HepG2 (cell line): ENCODE measurements around the gene PTGER3. TPM values are rescaled to one million over a fixed set of nuclear protein-coding genes. Genes with fewer than 3 reads are reported as not detected.

Source experiments
- ATAC-seq: fragments of 200-7000 bp; cut with Tn5 transposase; 3 replicates; pipeline ENCODE4 v1.9.1; 2020; ENCODE audit warnings: mild to moderate bottlenecking, moderate library complexity
- BruUV-seq: library from RNA; stranded (reverse); fragments of 400-500 nt; replicated peaks from 2 replicates; lab custom pipeline; 2021; lab: Mats Ljungman, UMichigan
- CTCF ChIA-PET: fragments of 300-600 bp; formaldehyde crosslinking; extraction: SDS; loops from one replicate; lab custom pipeline; 2021; ENCODE audit warnings: low total read pairs, inconsistent platforms, low intra/inter-chr PET ratio; lab: Yijun Ruan, JAX
- POLR2A ChIA-PET: fragments of 350-600 bp; sonication (Branson Sonifier 250); formaldehyde crosslinking; loops from one replicate; lab custom pipeline; 2020; ENCODE audit warnings: antibody characterized with exemption, inconsistent platforms; lab: Yijun Ruan, JAX
- DNase-seq: peaks from one replicate; pipeline ENCODE4 v3.0.0-alpha.2; 2015; ENCODE audit warnings: low spot score
- FAIRE-seq: peaks from 3 replicates; lab custom pipeline; 2011; peaks lifted over from hg19 to GRCh38; lab: Jason Lieb, UNC
- H2AFZ ChIP-seq: one replicate; pipeline ENCODE4 v1.6.1; 2011; ENCODE audit warnings: low read length, inconsistent platforms
- H3K27ac ChIP-seq: fragments of 300-600 bp; 3 replicates; pipeline ENCODE4 v1.8.0; 2011; ENCODE audit warnings: mixed run types, mild to moderate bottlenecking, mixed read lengths, low read length, inconsistent platforms; ENCODE audit not compliant: insufficient read depth; ENCODE audit errors: extremely low read length
- H3K27me3 ChIP-seq, 2 experiments: fragments of 200-600 bp in 1 of 2; 2 replicates in 1 of 2; 3 replicates in 1 of 2; pipeline versions ENCODE4 v1.6.0 to v1.8.0; 2011; ENCODE audit warnings: low read length in 2 of 2, mild to moderate bottlenecking in 2 of 2, moderate library complexity in 2 of 2, inconsistent platforms in 1 of 2; ENCODE audit not compliant: insufficient read depth in 2 of 2, control insufficient read depth in 1 of 2
- H3K36me3 ChIP-seq, 2 experiments: fragments of 200-600 bp in 1 of 2; replicated peaks in 1 of 2; 2 replicates in 1 of 2; 3 replicates in 1 of 2; pipeline versions ENCODE4 v1.5.1 to v1.8.0; 2011; ENCODE audit warnings: low read length in 2 of 2, inconsistent platforms in 1 of 2; ENCODE audit not compliant: insufficient read depth in 2 of 2, control insufficient read depth in 1 of 2
- H3K4me1 ChIP-seq: 2 replicates; pipeline ENCODE4 v1.5.1; 2012; ENCODE audit warnings: low read length, inconsistent platforms; ENCODE audit not compliant: insufficient read depth
- H3K4me2 ChIP-seq: 2 replicates; pipeline ENCODE4 v1.6.0; 2011; ENCODE audit warnings: low read depth, low read length, inconsistent platforms
- H3K4me3 ChIP-seq, 3 experiments: fragments of 200-600 bp in 1 of 3; sonication (generic), shearing (Covaris generic) in 1 of 3; replicated peaks in 1 of 3; 2 replicates each; pipeline ENCODE4 v1.5.1; 2011 to 2016; ENCODE audit warnings: low read length in 3 of 3, inconsistent platforms in 2 of 3, low read depth in 2 of 3, mild to moderate bottlenecking in 2 of 3, control low read depth in 1 of 3, mixed read lengths in 1 of 3; ENCODE audit not compliant: insufficient read depth in 1 of 3
- H3K79me2 ChIP-seq: one replicate; pipeline ENCODE4 v1.6.1; 2011; ENCODE audit warnings: low read length, inconsistent platforms; ENCODE audit not compliant: insufficient read depth
- H3K9ac ChIP-seq: 2 replicates; pipeline ENCODE4 v1.6.0; 2011; ENCODE audit warnings: mild to moderate bottlenecking, low read depth, low read length, inconsistent platforms; ENCODE audit not compliant: insufficient read depth
- H3K9me3 ChIP-seq: 2 replicates; pipeline ENCODE4 v1.5.1; 2012; ENCODE audit warnings: mild to moderate bottlenecking, low read length
- H4K20me1 ChIP-seq: 2 replicates; pipeline ENCODE4 v1.6.0; 2011; ENCODE audit warnings: inconsistent platforms, mild to moderate bottlenecking, low read length, moderate library complexity; ENCODE audit not compliant: insufficient read depth
- ADNP ChIP-seq: sonication (generic); formaldehyde crosslinking; IDR thresholded peaks from 2 replicates; pipeline ENCODE4 v1.4.0; 2020; ENCODE audit warnings: missing genetic modification reagents
- CEBPB ChIP-seq: IDR thresholded peaks from 2 replicates; pipeline ENCODE4 v1.6.1; 2011; ENCODE audit warnings: low read depth, low read length, improper control_type of control experiment, borderline replicate concordance
- KDM5B ChIP-seq: sonication (generic); formaldehyde crosslinking; IDR thresholded peaks from 2 replicates; pipeline ENCODE4 v1.4.0; 2020; ENCODE audit warnings: missing genetic modification reagents, mild to moderate bottlenecking, borderline replicate concordance
- KLF11 ChIP-seq: IDR thresholded peaks from 2 replicates; pipeline ENCODE4 v1.6.1; 2016; ENCODE audit warnings: missing compliant biosample characterization
- NR2F6 ChIP-seq, 2 experiments: IDR thresholded peaks; 2 replicates each; pipeline ENCODE4 v1.6.1; 2016; ENCODE audit warnings: antibody characterized with exemption in 1 of 2, mild to moderate bottlenecking in 1 of 2
- RBM39 ChIP-seq: fragments of 200-400 bp; formaldehyde crosslinking; IDR thresholded peaks from one replicate; pipeline ENCODE4 v1.6.1; 2018; ENCODE audit warnings: antibody characterized with exemption, mild to moderate bottlenecking, low read depth, low read length; ENCODE audit not compliant: poor library complexity, severe bottlenecking
- SIX1 ChIP-seq: sonication (generic); formaldehyde crosslinking; IDR thresholded peaks from 2 replicates; pipeline ENCODE4 v1.4.0; 2020; ENCODE audit warnings: missing genetic modification reagents, borderline replicate concordance
- SKI ChIP-seq: fragments of 450-650 bp; IDR thresholded peaks from one replicate; pipeline ENCODE4 v1.6.1; 2018; ENCODE audit warnings: mild to moderate bottlenecking; ENCODE audit not compliant: partially characterized antibody
- TERF1 ChIP-seq: sonication (generic); formaldehyde crosslinking; IDR thresholded peaks from 2 replicates; pipeline ENCODE4 v1.8.0; 2022; ENCODE audit warnings: mild to moderate bottlenecking, missing genetic modification reagents, moderate library complexity
- ZNF280B ChIP-seq: sonication (generic); formaldehyde crosslinking; IDR thresholded peaks from 2 replicates; pipeline ENCODE4 v1.5.0; 2020; ENCODE audit warnings: missing genetic modification reagents, mild to moderate bottlenecking, borderline replicate concordance
- ZNF362 ChIP-seq: sonication (generic); formaldehyde crosslinking; IDR thresholded peaks from 2 replicates; pipeline ENCODE4 v1.4.0; 2020; ENCODE audit warnings: missing genetic modification reagents, mild to moderate bottlenecking, borderline replicate concordance
- ZSCAN30 ChIP-seq: sonication (generic); formaldehyde crosslinking; IDR thresholded peaks from 2 replicates; pipeline ENCODE4 v1.5.0; 2020; ENCODE audit warnings: mild to moderate bottlenecking, missing genetic modification reagents
- WGBS: methylation state at CpG from one replicate; pipeline ENCODE4 v1.1.6; 2017; ENCODE audit warnings: low lambda C conversion rate; 5-methylcytosine and 5-hydroxymethylcytosine counted together
- in situ Hi-C: cut with HindIII; loops from 2 replicates; pipeline ENCODE4 v1.10.0; 2017; ENCODE audit warnings: low pct_unique_long_range_greater_than_20kb; ENCODE audit not compliant: extremely low pct_ligation_motif_present
- intact Hi-C: fragments of 100-400 bp; cut with micrococcal nuclease; formaldehyde crosslinking; loops from one replicate; pipeline ENCODE4 v1.10.0; 2022; ENCODE audit not compliant: unreplicated experiment
- polyA plus RNA-seq, 8 experiments: library from polyadenylated mRNA; depleted of rRNA in 3 of 8; stranded (reverse) in 7 of 8; unstranded in 1 of 8; fragments of >200 nt; fragmentation: Illumina TruSeq in 4 of 8; extraction: Trizol in 4 of 8; gene quantifications; 2 replicates each; pipeline versions ENCODE4 v1.2.1 to v1.2.3, GENCODE V29; 2011 to 2016; ENCODE audit warnings: low read depth in 4 of 8, missing spikeins in 1 of 8, mixed read lengths in 1 of 8; ENCODE audit not compliant: insufficient read depth in 1 of 8
- total RNA-seq, 5 experiments: library from RNA; depleted of rRNA; stranded (reverse); fragments of >200 nt; fragmentation: Illumina TruSeq; extraction: Trizol; gene quantifications; 2 replicates each; pipeline ENCODE4 v1.2.3, GENCODE V29; 2016; ENCODE audit warnings: low read depth in 1 of 5
- TF ChIP-seq, protein P1 (sequence below): sonication (generic); formaldehyde crosslinking; IDR thresholded peaks from 2 replicates; pipeline ENCODE4 v1.4.0; 2020; ENCODE audit warnings: missing genetic modification reagents

The PTGER3 gene
- total and polyA plus RNA-seq, 2 of the 13 experiments (the other 11 are each of a cell fraction or from before 2014, with no cell fraction given): 0.01 TPM; not detected in 1

GRCh38 chr1:71041806-71042205, 5.8 kb downstream of the PTGER3 start:
- no peak overlapping the region for H3K4me3 ChIP-seq
- H3K4me1 ChIP-seq: no peaks in the 10 kb centered on the region
- DNase-seq (no peak), FAIRE-seq (no peak), ATAC-seq (no peak)
- TF ChIP-seq SIX1 (CRISPR knock-in tag) (no peak), NR2F6 (IDR thresholded peaks at IDR 0.05) (no peak), NR2F6 (CRISPR knock-in tag; IDR thresholded peaks at IDR 0.05) (no peak), SKI (no peak), ZNF280B (CRISPR knock-in tag) (no peak), ZSCAN30 (CRISPR knock-in tag) (no peak), KLF11 (CRISPR knock-in tag) (no peak), ADNP (CRISPR knock-in tag) (no peak), RBM39 (no peak), TERF1 (CRISPR knock-in tag) (no peak), CEBPB (no peak), KDM5B (CRISPR knock-in tag) (no peak), ZNF362 (CRISPR knock-in tag) (no peak)
- TF ChIP-seq, protein P1, sequence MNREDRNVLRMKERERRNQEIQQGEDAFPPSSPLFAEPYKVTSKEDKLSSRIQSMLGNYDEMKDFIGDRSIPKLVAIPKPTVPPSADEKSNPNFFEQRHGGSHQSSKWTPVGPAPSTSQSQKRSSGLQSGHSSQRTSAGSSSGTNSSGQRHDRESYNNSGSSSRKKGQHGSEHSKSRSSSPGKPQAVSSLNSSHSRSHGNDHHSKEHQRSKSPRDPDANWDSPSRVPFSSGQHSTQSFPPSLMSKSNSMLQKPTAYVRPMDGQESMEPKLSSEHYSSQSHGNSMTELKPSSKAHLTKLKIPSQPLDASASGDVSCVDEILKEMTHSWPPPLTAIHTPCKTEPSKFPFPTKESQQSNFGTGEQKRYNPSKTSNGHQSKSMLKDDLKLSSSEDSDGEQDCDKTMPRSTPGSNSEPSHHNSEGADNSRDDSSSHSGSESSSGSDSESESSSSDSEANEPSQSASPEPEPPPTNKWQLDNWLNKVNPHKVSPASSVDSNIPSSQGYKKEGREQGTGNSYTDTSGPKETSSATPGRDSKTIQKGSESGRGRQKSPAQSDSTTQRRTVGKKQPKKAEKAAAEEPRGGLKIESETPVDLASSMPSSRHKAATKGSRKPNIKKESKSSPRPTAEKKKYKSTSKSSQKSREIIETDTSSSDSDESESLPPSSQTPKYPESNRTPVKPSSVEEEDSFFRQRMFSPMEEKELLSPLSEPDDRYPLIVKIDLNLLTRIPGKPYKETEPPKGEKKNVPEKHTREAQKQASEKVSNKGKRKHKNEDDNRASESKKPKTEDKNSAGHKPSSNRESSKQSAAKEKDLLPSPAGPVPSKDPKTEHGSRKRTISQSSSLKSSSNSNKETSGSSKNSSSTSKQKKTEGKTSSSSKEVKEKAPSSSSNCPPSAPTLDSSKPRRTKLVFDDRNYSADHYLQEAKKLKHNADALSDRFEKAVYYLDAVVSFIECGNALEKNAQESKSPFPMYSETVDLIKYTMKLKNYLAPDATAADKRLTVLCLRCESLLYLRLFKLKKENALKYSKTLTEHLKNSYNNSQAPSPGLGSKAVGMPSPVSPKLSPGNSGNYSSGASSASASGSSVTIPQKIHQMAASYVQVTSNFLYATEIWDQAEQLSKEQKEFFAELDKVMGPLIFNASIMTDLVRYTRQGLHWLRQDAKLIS (CRISPR knock-in tag): no peak
- peaks cover 2 to 10% of the 10 kb centered on the region in 2 experiments; a peak in 3 of 5 replicates for H3K27me3 ChIP-seq
- no peaks in the 10 kb centered on the region for H3K9me3 ChIP-seq
- no peaks in the 10 kb centered on the region for H3K79me2 ChIP-seq
- H3K4me2 ChIP-seq: no peak overlapping the region
- H3K27ac ChIP-seq: no peak overlapping the region
- H4K20me1 ChIP-seq: no peaks in the 10 kb centered on the region
- CTCF ChIA-PET: no interaction called here
- intact Hi-C loops (no loop called here), in situ Hi-C loops (no loop called here)
- no TSS peak for BruUV-seq
- H2AFZ ChIP-seq: no peak overlapping the region
- WGBS: 3% methylated on average over 2 of the region's 2 CpGs
- no peaks in the 10 kb centered on the region for H3K36me3 ChIP-seq
- POLR2A ChIA-PET: no interaction called here
- H3K9ac ChIP-seq: no peak overlapping the region
